ENCODE data around the gene CASP2. TPM values are rescaled to one million over a fixed set of nuclear protein-coding genes. Genes with fewer than 3 reads are reported as not detected.

Gene CASP2
- total RNA-seq, 1 donor, result 7.6 TPM

GRCh38 chr7:143242306-143242705, 45.8 kb upstream of the CASP2 start:
- Histone ChIP-seq H3K27me3 (ENCODE audit: insufficient read depth, low read length) (peaks cover 5% of the 10 kb centered on the region), H3K9me3 (ENCODE audit: low read depth, low read length) (peaks cover 1% of the 10 kb centered on the region), H4K20me1 (ENCODE audit: insufficient read depth, low read length) (no peaks in the 10 kb centered on the region), H3K4me3 (ENCODE audit: insufficient read depth, low read length) (no peak overlapping the region), H3K79me2 (ENCODE audit: insufficient read depth, low read length) (no peaks in the 10 kb centered on the region), H2AFZ (ENCODE audit: low read length) (no peak overlapping the region), H3K36me3 (ENCODE audit: insufficient read depth, low read length) (no peaks in the 10 kb centered on the region), H3K4me1 (ENCODE audit: insufficient read depth, low read length) (peaks cover 19% of the 10 kb centered on the region), H3K27ac (ENCODE audit: low read depth, low read length) (no peak overlapping the region), H3K4me2 (ENCODE audit: insufficient read depth, low read length) (no peak overlapping the region)
- no peak for DNase-seq (ENCODE audit: insufficient read length, low spot score, missing footprints)
- TF ChIP-seq CTCF (IDR thresholded peaks at IDR 0.05; ENCODE audit: extremely low read depth, low read depth, low read length), result no peak

GRCh38 chr7:143243111-143243510, 45.0 kb upstream of the CASP2 start:
- H3K27ac ChIP-seq (ENCODE audit: low read depth, low read length), result no peak overlapping the region
- peaks cover 5% of the 10 kb centered on the region for H3K27me3 ChIP-seq (ENCODE audit: insufficient read depth, low read length)
- H3K36me3 ChIP-seq (ENCODE audit: insufficient read depth, low read length), result no peaks in the 10 kb centered on the region
- no peaks in the 10 kb centered on the region for H3K79me2 ChIP-seq (ENCODE audit: insufficient read depth, low read length)
- no peak overlapping the region for H3K4me2 ChIP-seq (ENCODE audit: insufficient read depth, low read length)
- no peaks in the 10 kb centered on the region for H4K20me1 ChIP-seq (ENCODE audit: insufficient read depth, low read length)
- H3K4me1 ChIP-seq (ENCODE audit: insufficient read depth, low read length), result peaks cover 19% of the 10 kb centered on the region
- H2AFZ ChIP-seq (ENCODE audit: low read length), result no peak overlapping the region
- no peak for DNase-seq (ENCODE audit: insufficient read length, low spot score, missing footprints)
- no peak for TF ChIP-seq CTCF (IDR thresholded peaks at IDR 0.05; ENCODE audit: extremely low read depth, low read depth, low read length)
- no peaks in the 10 kb centered on the region for H3K9me3 ChIP-seq (ENCODE audit: low read depth, low read length)
- no peak overlapping the region for H3K4me3 ChIP-seq (ENCODE audit: insufficient read depth, low read length)

- no peaks in the 10 kb centered on the region for H4K20me1 ChIP-seq (ENCODE audit: insufficient read depth, low read length)
- H3K27ac ChIP-seq (ENCODE audit: low read depth, low read length), result no peak overlapping the region
- TF ChIP-seq CTCF (IDR thresholded peaks at IDR 0.05; ENCODE audit: extremely low read depth, low read depth, low read length), result no peak
- no peaks in the 10 kb centered on the region for H3K79me2 ChIP-seq (ENCODE audit: insufficient read depth, low read length)
- H3K27me3 ChIP-seq (ENCODE audit: insufficient read depth, low read length), result peaks cover 5% of the 10 kb centered on the region
- no peak overlapping the region for H3K4me3 ChIP-seq (ENCODE audit: insufficient read depth, low read length)
- H3K4me2 ChIP-seq (ENCODE audit: insufficient read depth, low read length), result no peak overlapping the region
- no peak overlapping the region for H2AFZ ChIP-seq (ENCODE audit: low read length)
- H3K4me1 ChIP-seq (ENCODE audit: insufficient read depth, low read length), result peaks cover 19% of the 10 kb centered on the region
- no peaks in the 10 kb centered on the region for H3K36me3 ChIP-seq (ENCODE audit: insufficient read depth, low read length)
- no peaks in the 10 kb centered on the region for H3K9me3 ChIP-seq (ENCODE audit: low read depth, low read length)
- DNase-seq (ENCODE audit: insufficient read length, low spot score, missing footprints), result no peak
These were observed 44.5 kb upstream of the CASP2 start for GRCh38 chr7:143243614-143244013.

- H3K4me2 ChIP-seq (ENCODE audit: insufficient read depth, low read length), result no peak overlapping the region
- H3K27me3 ChIP-seq (ENCODE audit: insufficient read depth, low read length), result peaks cover 5% of the 10 kb centered on the region
- DNase-seq (ENCODE audit: insufficient read length, low spot score, missing footprints), result no peak
- H3K27ac ChIP-seq (ENCODE audit: low read depth, low read length), result no peak overlapping the region
- H3K4me1 ChIP-seq (ENCODE audit: insufficient read depth, low read length), result peaks cover 17% of the 10 kb centered on the region
- no peak overlapping the region for H3K4me3 ChIP-seq (ENCODE audit: insufficient read depth, low read length)
- H3K79me2 ChIP-seq (ENCODE audit: insufficient read depth, low read length), result no peaks in the 10 kb centered on the region
- H3K9me3 ChIP-seq (ENCODE audit: low read depth, low read length), result no peaks in the 10 kb centered on the region
- no peaks in the 10 kb centered on the region for H4K20me1 ChIP-seq (ENCODE audit: insufficient read depth, low read length)
- no peaks in the 10 kb centered on the region for H3K36me3 ChIP-seq (ENCODE audit: insufficient read depth, low read length)
- no peak overlapping the region for H2AFZ ChIP-seq (ENCODE audit: low read length)
- TF ChIP-seq CTCF (IDR thresholded peaks at IDR 0.05; ENCODE audit: extremely low read depth, low read depth, low read length), result no peak
These were observed 43.8 kb upstream of the CASP2 start for GRCh38 chr7:143244321-143244720.
